Hematopoietic multipotent progenitor cell treated with erythropoietin and hydrocortisone succinate and interleukin-3 and kit ligand, for 8 days (in vitro differentiated cells): ENCODE results near the gene PACSIN2.

Source experiments
- DNase-seq: peaks from one replicate; pipeline ENCODE4 v3.0.0-alpha.2; 2015

The PACSIN2 gene

GRCh38 chr22:42878561-42879305 lies 136.2 kb downstream of the PACSIN2 start:
- DNase-seq: no peak

GRCh38 chr22:42877597-42878340 lies 137.2 kb downstream of the PACSIN2 start:
- DNase-seq: no peak

- no peak for DNase-seq
Measured at GRCh38 chr22:42877158-42877557, 137.8 kb downstream of the PACSIN2 start.

GRCh38 chr22:42876041-42876440 lies 138.9 kb downstream of the PACSIN2 start:
- no peak for DNase-seq

- DNase-seq: no peak
Measured at GRCh38 chr22:42874010-42874409, 140.9 kb downstream of the PACSIN2 start.

- peak; percentile 19 for DNase-seq
Measured at GRCh38 chr22:42873356-42873755, 141.6 kb downstream of the PACSIN2 start.

GRCh38 chr22:42872821-42873220 lies 142.1 kb downstream of the PACSIN2 start:
- no peak for DNase-seq

GRCh38 chr22:42871146-42872050 lies 143.6 kb downstream of the PACSIN2 start:
- no peak for DNase-seq

GRCh38 chr22:42869888-42870480 lies 145.0 kb downstream of the PACSIN2 start:
- no peak for DNase-seq

GRCh38 chr22:42869463-42869862 lies 145.5 kb downstream of the PACSIN2 start:
- DNase-seq: no peak

GRCh38 chr22:42868751-42869251 lies 146.1 kb downstream of the PACSIN2 start:
- no peak for DNase-seq

GRCh38 chr22:42866100-42866499 lies 148.8 kb downstream of the PACSIN2 start:
- no peak for DNase-seq

- no peak for DNase-seq
Measured at GRCh38 chr22:42865536-42865935, 149.4 kb downstream of the PACSIN2 start.

- DNase-seq: no peak
Measured at GRCh38 chr22:42863349-42863961, 151.5 kb downstream of the PACSIN2 start.

- no peak for DNase-seq
Measured at GRCh38 chr22:42862045-42862734, 152.8 kb downstream of the PACSIN2 start.

GRCh38 chr22:42860968-42861367 lies 154.0 kb downstream of the PACSIN2 start:
- no peak for DNase-seq

- DNase-seq: peak; percentile 15
Measured at GRCh38 chr22:42857845-42858481, 157.0 kb downstream of the PACSIN2 start.

GRCh38 chr22:42856865-42857704 lies 157.9 kb downstream of the PACSIN2 start, which contains the start of gene ARFGAP3:
TSS of gene ARFGAP3 (minus strand) at chr22:42857273. CDS start at chr22:42857182, 91 bp downstream.
- DNase-seq: peak; percentile 90

GRCh38 chr22:42856179-42856864 lies 158.6 kb downstream of the PACSIN2 start:
- peak; percentile 34 for DNase-seq
